Naive B cell (primary cell): Measurements from ENCODE around the gene KRTAP5-4. TPM values are rescaled to one million over a fixed set of nuclear protein-coding genes. Genes with fewer than 3 reads are reported as not detected.
"Not testable (repeated sequence)": the region's sequence is repeated elsewhere in the genome, so short reads cannot be mapped to it uniquely, and the experiment has no call there.

Source experiments
- ATAC-seq, 2 donors: fragments of 150-1000 bp; cut with Tn5 transposase; 2 replicates each; pipeline ENCODE4 v1.10.0; 2021; ENCODE audit warnings: low read depth in 2 of 2, mild to moderate bottlenecking in 2 of 2, moderate library complexity in 2 of 2
- DNase-seq: peaks from one replicate; pipeline ENCODE4 v3.0.0; 2022
- H3K27ac Mint-ChIP-seq, 6 donors: one replicate each; pipeline ENCODE4 v1.8.0; 2020 to 2022; ENCODE audit warnings: mild to moderate bottlenecking in 6 of 6, mixed read lengths in 6 of 6, moderate library complexity in 5 of 6, inconsistent platforms in 2 of 6
- H3K27me3 Mint-ChIP-seq, 3 donors: one replicate each; pipeline ENCODE4 v1.8.0; 2021 to 2022; ENCODE audit warnings: mixed read lengths in 3 of 3, mild to moderate bottlenecking in 1 of 3
- H3K36me3 Mint-ChIP-seq, 2 donors: one replicate each; pipeline ENCODE4 v1.8.0; 2020 to 2022; ENCODE audit warnings: mixed read lengths in 2 of 2, inconsistent platforms in 1 of 2, mild to moderate bottlenecking in 1 of 2
- H3K4me1 Mint-ChIP-seq, 3 donors: one replicate each; pipeline ENCODE4 v1.8.0; 2020 to 2022; ENCODE audit warnings: mixed read lengths in 3 of 3, inconsistent platforms in 1 of 3, mild to moderate bottlenecking in 1 of 3, moderate library complexity in 1 of 3
- H3K4me3 Mint-ChIP-seq, 8 donors: one replicate each; pipeline ENCODE4 v1.8.0; 2020 to 2022; ENCODE audit warnings: mild to moderate bottlenecking in 8 of 8, mixed read lengths in 8 of 8, moderate library complexity in 8 of 8, inconsistent platforms in 2 of 8
- H3K9me3 Mint-ChIP-seq, 7 donors: one replicate each; pipeline ENCODE4 v1.8.0; 2020 to 2022; ENCODE audit warnings: mixed read lengths in 7 of 7, mild to moderate bottlenecking in 5 of 7, inconsistent platforms in 2 of 7, moderate library complexity in 1 of 7
- polyA plus RNA-seq, 6 donors: library from polyadenylated mRNA; unstranded; fragments of 300-500 nt; fragmentation: Illumina TruSeq; gene quantifications; one replicate each; pipeline ENCODE4 v1.2.3, GENCODE V29; 2021; ENCODE audit warnings: low read depth in 6 of 6

Gene KRTAP5-4
- polyA plus RNA-seq: not detected

- ATAC-seq (no peak), DNase-seq (no peak)
- Mint-ChIP-seq H3K27me3 (peaks cover 24 to 56% (median 39%) of the 10 kb centered on the region in 3 donors), H3K4me3 (no peak within 1 kb of the TSS), H3K27ac (peak within 1 kb of the TSS in 1 of 6 donors; percentile 64), H3K4me1 (no peaks in the 10 kb centered on the region), H3K9me3 (peaks cover 0 to 5% (median 0%) of the 10 kb centered on the region in 7 donors), H3K36me3 (no peaks in the 10 kb centered on the region)
These were observed at the start of gene KRTAP5-4 for GRCh38 chr11:1622086-1622485. KRTAP5-4 (minus strand) TSS chr11:1622138; CDS start chr11:1622093, 45 bp downstream.

GRCh38 chr11:1671658-1672057, 49.7 kb upstream of the KRTAP5-4 start:
- peaks cover 35 to 58% (median 38%) of the 10 kb centered on the region in 3 donors for H3K27me3 Mint-ChIP-seq
- DNase-seq (no peak), ATAC-seq (no peak)
- no peak overlapping the region for H3K4me3 Mint-ChIP-seq
- no peaks in the 10 kb centered on the region for H3K9me3 Mint-ChIP-seq
- no peaks in the 10 kb centered on the region for H3K36me3 Mint-ChIP-seq
- peak overlapping the region in 1 of 6 donors; percentile 76 for H3K27ac Mint-ChIP-seq
- H3K4me1 Mint-ChIP-seq: no peaks in the 10 kb centered on the region

GRCh38 chr11:1670905-1671371, 49.0 kb upstream of the KRTAP5-4 start:
- ATAC-seq (no peak), DNase-seq (no peak)
- peak overlapping the region in 1 of 8 donors; percentile 42 for H3K4me3 Mint-ChIP-seq
- peak overlapping the region in 1 of 6 donors; percentile 43 for H3K27ac Mint-ChIP-seq
- H3K4me1 Mint-ChIP-seq: no peaks in the 10 kb centered on the region
- H3K9me3 Mint-ChIP-seq: no peaks in the 10 kb centered on the region
- H3K36me3 Mint-ChIP-seq: no peaks in the 10 kb centered on the region
- H3K27me3 Mint-ChIP-seq: peaks cover 33 to 53% (median 33%) of the 10 kb centered on the region in 3 donors

- not testable (repeated sequence) for H3K27ac Mint-ChIP-seq, ATAC-seq, H3K4me3 Mint-ChIP-seq
These were observed 48.5 kb upstream of the KRTAP5-4 start for GRCh38 chr11:1670457-1670856.

GRCh38 chr11:1669546-1670218, 47.7 kb upstream of the KRTAP5-4 start:
- ATAC-seq (no peak), DNase-seq (no peak)
- Mint-ChIP-seq H3K9me3 (no peaks in the 10 kb centered on the region), H3K36me3 (no peaks in the 10 kb centered on the region), H3K4me3 (no peak overlapping the region), H3K4me1 (no peaks in the 10 kb centered on the region), H3K27me3 (peaks cover 23 to 40% (median 28%) of the 10 kb centered on the region in 3 donors), H3K27ac (no peak overlapping the region)

More at GRCh38 chr11:1670457-1670856, 48.5 kb upstream of the KRTAP5-4 start:
- peaks cover 29 to 48% (median 30%) of the 10 kb centered on the region in 3 donors for H3K27me3 Mint-ChIP-seq
- H3K4me1 Mint-ChIP-seq, H3K36me3 Mint-ChIP-seq, DNase-seq, H3K9me3 Mint-ChIP-seq: not testable (repeated sequence)

GRCh38 chr11:1668911-1669473, 47.1 kb upstream of the KRTAP5-4 start:
- Mint-ChIP-seq H3K4me1 (no peaks in the 10 kb centered on the region), H3K27ac (no peak overlapping the region), H3K4me3 (no peak overlapping the region), H3K27me3 (peaks cover 23 to 40% (median 23%) of the 10 kb centered on the region in 3 donors), H3K9me3 (no peaks in the 10 kb centered on the region), H3K36me3 (no peaks in the 10 kb centered on the region)
- DNase-seq (no peak), ATAC-seq (no peak)

- Mint-ChIP-seq H3K4me1 (no peaks in the 10 kb centered on the region), H3K36me3 (no peaks in the 10 kb centered on the region), H3K9me3 (no peaks in the 10 kb centered on the region), H3K4me3 (no peak overlapping the region), H3K27me3 (peaks cover 23 to 32% (median 23%) of the 10 kb centered on the region in 3 donors), H3K27ac (no peak overlapping the region)
- DNase-seq (no peak), ATAC-seq (no peak)
These were observed 46.0 kb upstream of the KRTAP5-4 start for GRCh38 chr11:1667906-1668305.

GRCh38 chr11:1667121-1667850, 45.3 kb upstream of the KRTAP5-4 start:
- no peaks in the 10 kb centered on the region for H3K36me3 Mint-ChIP-seq
- no peaks in the 10 kb centered on the region for H3K4me1 Mint-ChIP-seq
- no peaks in the 10 kb centered on the region for H3K9me3 Mint-ChIP-seq
- H3K4me3 Mint-ChIP-seq: no peak overlapping the region
- H3K27ac Mint-ChIP-seq: no peak overlapping the region
- peaks cover 18 to 32% (median 23%) of the 10 kb centered on the region in 3 donors for H3K27me3 Mint-ChIP-seq
- DNase-seq (no peak), ATAC-seq (no peak)

GRCh38 chr11:1665313-1665712, 43.4 kb upstream of the KRTAP5-4 start:
- no peak for DNase-seq
- Mint-ChIP-seq H3K36me3 (no peaks in the 10 kb centered on the region), H3K27ac (no peak overlapping the region), H3K4me1 (no peaks in the 10 kb centered on the region), H3K9me3 (no peaks in the 10 kb centered on the region), H3K4me3 (no peak overlapping the region), H3K27me3 (peaks cover 10 to 36% (median 31%) of the 10 kb centered on the region in 3 donors)
- ATAC-seq: no peak

- not testable (repeated sequence) for DNase-seq, H3K9me3 Mint-ChIP-seq, H3K4me3 Mint-ChIP-seq, ATAC-seq, H3K36me3 Mint-ChIP-seq, H3K27ac Mint-ChIP-seq
- peaks cover 0 to 15% (median 4%) of the 10 kb centered on the region in 3 donors for H3K4me1 Mint-ChIP-seq
- peaks cover 8 to 30% (median 27%) of the 10 kb centered on the region in 3 donors for H3K27me3 Mint-ChIP-seq
These were observed 40.9 kb upstream of the KRTAP5-4 start for GRCh38 chr11:1662699-1663283.

GRCh38 chr11:1661454-1662269, 39.7 kb upstream of the KRTAP5-4 start:
- peaks cover 0 to 15% (median 4%) of the 10 kb centered on the region in 3 donors for H3K4me1 Mint-ChIP-seq
- H3K27ac Mint-ChIP-seq: peak overlapping the region in 1 of 6 donors; percentile 47
- ATAC-seq, H3K36me3 Mint-ChIP-seq, H3K4me3 Mint-ChIP-seq, H3K9me3 Mint-ChIP-seq, DNase-seq: not testable (repeated sequence)
- peaks cover 11 to 32% (median 24%) of the 10 kb centered on the region in 3 donors for H3K27me3 Mint-ChIP-seq

- Mint-ChIP-seq H3K27me3 (peaks cover 16 to 41% (median 24%) of the 10 kb centered on the region in 3 donors), H3K4me1 (peaks cover 0 to 15% (median 4%) of the 10 kb centered on the region in 3 donors), H3K27ac (no peak overlapping the region), H3K4me3 (peak overlapping the region in 1 of 8 donors; percentile 12), H3K9me3 (no peaks in the 10 kb centered on the region), H3K36me3 (no peaks in the 10 kb centered on the region)
- ATAC-seq (no peak), DNase-seq (no peak)
These were observed 38.4 kb upstream of the KRTAP5-4 start for GRCh38 chr11:1660111-1660867.
